Mucosa of rectum (tissue), 2 donors: Measurements from ENCODE around the gene CAMK1.

ENCODE experiments used
- H3K27ac ChIP-seq, 2 donors: one replicate each; pipeline ENCODE4 v1.7.0; 2013; ENCODE audit warnings: inconsistent platforms in 2 of 2, low read depth in 2 of 2, low read length in 2 of 2
- H3K27me3 ChIP-seq, 2 donors: one replicate each; pipeline ENCODE4 v1.7.0; 2013; ENCODE audit warnings: low read length in 2 of 2; ENCODE audit not compliant: control insufficient read depth in 2 of 2, insufficient read depth in 2 of 2
- H3K36me3 ChIP-seq, 2 donors: one replicate each; pipeline ENCODE4 v1.7.0; 2013; ENCODE audit warnings: low read length in 2 of 2; ENCODE audit not compliant: control insufficient read depth in 2 of 2, insufficient read depth in 2 of 2
- H3K4me1 ChIP-seq, 2 donors: one replicate each; pipeline ENCODE4 v1.7.0; 2013; ENCODE audit warnings: low read length in 2 of 2, mild to moderate bottlenecking in 1 of 2; ENCODE audit not compliant: control insufficient read depth in 2 of 2, insufficient read depth in 2 of 2
- H3K4me3 ChIP-seq, 2 donors: one replicate each; pipeline ENCODE4 v1.7.0; 2013; ENCODE audit warnings: low read length in 2 of 2
- H3K9ac ChIP-seq, 2 donors: one replicate each; pipeline ENCODE4 v1.7.0; 2013; ENCODE audit warnings: low read length in 2 of 2, low read depth in 1 of 2, mild to moderate bottlenecking in 1 of 2
- H3K9me3 ChIP-seq, 2 donors: one replicate each; pipeline ENCODE4 v1.7.0; 2013; ENCODE audit warnings: low read length in 2 of 2; ENCODE audit not compliant: control insufficient read depth in 2 of 2
- donor health status: healthy.
- donor health status: Normal muscosa, but diverticular disease.

The CAMK1 gene

DNA sequence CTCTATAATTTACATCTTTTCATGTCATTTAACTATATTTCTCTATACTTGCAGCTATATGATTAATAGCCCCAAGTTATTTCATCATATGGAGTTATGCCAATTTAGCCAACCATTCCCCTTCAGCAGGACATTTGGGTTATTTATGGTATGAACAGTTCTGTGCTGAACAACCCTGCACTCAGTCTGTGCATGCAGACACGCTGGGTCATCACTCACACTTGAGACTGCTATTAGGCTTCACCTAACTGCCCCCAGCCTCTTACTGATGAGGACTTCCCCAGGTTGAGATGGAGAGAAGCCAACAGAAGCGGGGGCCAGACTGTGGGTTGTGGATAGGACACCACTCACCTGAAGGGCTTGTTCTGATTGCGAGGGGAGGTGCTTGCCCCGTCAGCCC, 15.2 kb upstream of the CAMK1 start:
- peaks cover 55 to 63% of the 10 kb centered on the region in 2 donors for H3K36me3 ChIP-seq
- no peak overlapping the region for H3K27ac ChIP-seq
- no peak overlapping the region for H3K4me3 ChIP-seq
- no peak overlapping the region for H3K9ac ChIP-seq
- no peaks in the 10 kb centered on the region for H3K27me3 ChIP-seq
- H3K4me1 ChIP-seq, result peaks cover 4 to 6% of the 10 kb centered on the region in 2 donors
- no peaks in the 10 kb centered on the region for H3K9me3 ChIP-seq

GRCh38 chr3:9783954-9784353, 14.2 kb upstream of the CAMK1 start:
- Histone ChIP-seq H3K27me3 (no peaks in the 10 kb centered on the region), H3K27ac (no peak overlapping the region), H3K36me3 (peaks cover 48 to 59% of the 10 kb centered on the region in 2 donors), H3K4me3 (no peak overlapping the region), H3K9me3 (no peaks in the 10 kb centered on the region), H3K9ac (no peak overlapping the region), H3K4me1 (peaks cover 8 to 11% of the 10 kb centered on the region in 2 donors)

- Histone ChIP-seq H3K4me3 (no peak overlapping the region), H3K9ac (no peak overlapping the region), H3K36me3 (peaks cover 46 to 59% of the 10 kb centered on the region in 2 donors), H3K27me3 (no peaks in the 10 kb centered on the region), H3K4me1 (peaks cover 13 to 16% of the 10 kb centered on the region in 2 donors), H3K27ac (peak overlapping the region in 1 of 2 donors; percentile 7), H3K9me3 (no peaks in the 10 kb centered on the region)
These were observed 13.0 kb upstream of the CAMK1 start for GRCh38 chr3:9782770-9783169.

DNA sequence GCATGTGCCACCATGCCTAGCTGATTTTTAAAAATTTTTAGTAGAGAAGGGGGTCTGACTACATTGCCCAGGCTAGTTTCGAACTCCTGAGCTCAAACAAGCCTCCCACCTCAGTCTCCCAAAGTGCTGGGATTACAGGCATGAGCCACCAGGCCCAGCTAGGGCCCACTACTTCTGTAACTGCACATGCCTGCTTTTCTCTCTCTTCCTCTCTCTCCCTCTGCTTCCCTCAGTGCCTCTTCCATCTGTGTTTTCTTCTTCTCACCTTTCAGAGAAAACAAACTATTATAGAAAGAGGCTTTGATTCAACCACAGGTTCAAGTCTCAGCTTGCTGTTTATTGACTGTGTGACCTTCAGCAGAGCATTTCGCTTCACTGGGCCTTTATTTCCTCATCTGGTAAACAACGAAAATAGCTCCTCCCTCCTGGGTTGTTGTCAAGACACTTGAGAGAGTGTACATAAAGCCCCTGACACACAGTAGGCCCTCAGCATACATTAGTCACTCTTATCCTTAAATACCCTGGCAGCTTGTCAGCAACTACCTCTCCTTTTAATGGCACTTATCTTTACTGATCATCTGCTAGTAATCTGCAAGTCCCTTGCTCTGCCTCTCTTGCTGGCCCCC, 12.3 kb upstream of the CAMK1 start:
- Histone ChIP-seq H3K9ac (no peak overlapping the region), H3K9me3 (no peaks in the 10 kb centered on the region), H3K4me3 (no peak overlapping the region), H3K4me1 (peaks cover 13 to 16% of the 10 kb centered on the region in 2 donors), H3K27ac (peak overlapping the region in 1 of 2 donors; percentile 7), H3K36me3 (peaks cover 39 to 54% of the 10 kb centered on the region in 2 donors), H3K27me3 (no peaks in the 10 kb centered on the region)

GRCh38 chr3:9781551-9781950, 11.8 kb upstream of the CAMK1 start:
- H3K9ac ChIP-seq, result no peak overlapping the region
- no peak overlapping the region for H3K27ac ChIP-seq
- H3K27me3 ChIP-seq, result no peaks in the 10 kb centered on the region
- H3K36me3 ChIP-seq, result peaks cover 36 to 49% of the 10 kb centered on the region in 2 donors
- H3K4me1 ChIP-seq, result peaks cover 13 to 16% of the 10 kb centered on the region in 2 donors
- no peaks in the 10 kb centered on the region for H3K9me3 ChIP-seq
- no peak overlapping the region for H3K4me3 ChIP-seq

DNA sequence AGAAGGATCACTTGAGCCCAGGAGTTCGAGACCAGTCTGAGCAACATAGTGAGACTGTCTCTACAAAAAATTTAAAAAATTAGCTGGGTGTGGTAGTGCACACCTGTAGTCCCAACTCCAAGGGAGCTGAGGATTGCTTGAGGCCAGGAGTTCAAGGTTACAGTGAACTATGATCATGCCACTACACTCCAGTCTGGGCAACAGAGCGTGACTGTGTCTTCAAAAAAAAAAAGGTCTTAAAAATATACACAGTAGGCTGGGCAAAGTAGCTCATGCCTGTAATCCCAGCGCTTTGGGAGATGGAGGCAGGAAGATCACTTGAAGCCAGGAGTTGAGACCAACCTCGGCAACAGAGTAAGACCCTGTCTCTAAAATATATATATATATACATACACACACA, 11.2 kb upstream of the CAMK1 start:
- Histone ChIP-seq H3K4me1 (peaks cover 13 to 16% of the 10 kb centered on the region in 2 donors), H3K9ac (no peak overlapping the region), H3K27me3 (no peaks in the 10 kb centered on the region), H3K4me3 (no peak overlapping the region), H3K9me3 (no peaks in the 10 kb centered on the region), H3K36me3 (peaks cover 31 to 44% of the 10 kb centered on the region in 2 donors), H3K27ac (peak overlapping the region in 1 of 2 donors; percentile 70)

GRCh38 chr3:9780458-9780812, 10.7 kb upstream of the CAMK1 start:
- peaks cover 28 to 42% of the 10 kb centered on the region in 2 donors for H3K36me3 ChIP-seq
- no peak overlapping the region for H3K4me3 ChIP-seq
- H3K9me3 ChIP-seq, result no peaks in the 10 kb centered on the region
- H3K27me3 ChIP-seq, result no peaks in the 10 kb centered on the region
- peaks cover 13 to 16% of the 10 kb centered on the region in 2 donors for H3K4me1 ChIP-seq
- peak overlapping the region in 1 of 2 donors; percentile 70 for H3K27ac ChIP-seq
- H3K9ac ChIP-seq, result no peak overlapping the region

DNA sequence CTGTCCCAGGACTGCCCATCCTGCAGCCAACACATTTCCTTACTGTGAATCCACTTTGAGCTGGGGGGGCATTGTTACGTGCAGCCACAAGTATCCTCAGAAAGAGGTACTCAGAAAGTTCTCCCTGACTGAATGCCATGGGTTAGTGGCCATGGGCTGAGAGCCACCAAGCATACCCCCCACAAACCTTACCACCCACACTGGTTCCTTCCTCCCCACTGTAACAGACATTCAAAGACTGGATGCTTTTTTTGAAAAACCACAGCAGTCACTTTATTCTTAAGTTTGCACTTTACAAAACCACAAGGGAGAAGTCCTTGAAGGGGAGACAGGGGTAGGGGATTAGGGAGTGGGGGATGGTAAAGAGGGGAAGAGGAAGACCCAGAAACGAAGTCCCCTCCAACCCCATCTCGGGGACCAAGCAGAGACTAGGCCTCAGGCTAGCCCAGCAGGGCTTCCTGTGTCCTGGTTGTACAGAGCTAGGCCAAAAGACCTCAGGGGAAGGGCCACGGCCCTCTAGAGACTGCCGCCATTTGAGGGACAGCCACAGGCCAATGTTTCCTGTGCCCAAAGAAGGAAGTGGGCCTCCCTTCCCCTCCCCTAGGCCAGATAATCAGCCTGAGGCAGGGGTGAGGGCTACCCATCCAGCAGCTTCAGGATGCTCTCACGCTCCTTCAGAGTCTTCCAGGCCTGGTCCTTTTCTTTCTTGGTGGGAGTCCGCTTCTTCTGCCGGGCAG, 10.1 kb upstream of the CAMK1 start:
- H3K4me3 ChIP-seq, result no peak overlapping the region
- H3K36me3 ChIP-seq, result peaks cover 25 to 36% of the 10 kb centered on the region in 2 donors
- peak overlapping the region in 1 of 2 donors; percentile 70 for H3K27ac ChIP-seq
- H3K4me1 ChIP-seq, result peaks cover 13 to 16% of the 10 kb centered on the region in 2 donors
- H3K9ac ChIP-seq, result no peak overlapping the region
- no peaks in the 10 kb centered on the region for H3K27me3 ChIP-seq
- H3K9me3 ChIP-seq, result no peaks in the 10 kb centered on the region

DNA sequence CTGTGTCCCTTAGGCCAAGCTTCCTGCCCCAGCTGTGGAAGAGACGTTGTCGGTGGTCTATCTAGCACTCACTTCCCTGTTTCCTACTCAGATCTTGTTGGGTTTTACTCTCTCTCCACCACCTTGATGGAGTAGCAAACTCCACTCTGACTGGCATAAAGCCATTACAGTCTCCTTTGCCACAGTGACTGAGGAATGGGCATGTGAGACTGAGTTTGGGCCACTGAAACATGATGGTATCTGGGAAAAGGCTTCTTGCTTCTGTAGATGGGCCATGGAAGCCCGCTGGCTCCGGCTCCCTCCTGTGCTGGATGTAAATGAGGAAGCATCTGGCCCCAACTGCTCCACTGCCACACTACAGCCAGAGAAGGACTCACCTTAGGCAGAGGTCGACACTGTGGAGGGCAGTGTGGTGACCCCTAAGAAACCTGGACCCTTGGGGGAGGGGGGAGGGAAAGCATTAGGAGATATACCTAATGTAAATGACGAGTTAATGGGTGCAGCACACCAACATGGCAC, 9.4 kb upstream of the CAMK1 start:
- Histone ChIP-seq H3K4me1 (peaks cover 13 to 16% of the 10 kb centered on the region in 2 donors), H3K9me3 (no peaks in the 10 kb centered on the region), H3K27me3 (no peaks in the 10 kb centered on the region), H3K4me3 (peak overlapping the region in 1 of 2 donors; percentile 26), H3K36me3 (peaks cover 24 to 36% of the 10 kb centered on the region in 2 donors), H3K9ac (no peak overlapping the region), H3K27ac (peak overlapping the region in 1 of 2 donors; percentile 49)
